HG02759 (cell line): ENCODE measurements around the gene PLP2.
"Not testable (repeated sequence)": the region's sequence is repeated elsewhere in the genome, so short reads cannot be mapped to it uniquely, and the experiment has no call there.

Experiments used
- ATAC-seq: cut with Tn5 transposase; IDR thresholded peaks from one replicate; pipeline ENCODE4 v1.9.1; 2021; ENCODE audit warnings: mild to moderate bottlenecking, moderate library complexity; ENCODE audit not compliant: unreplicated experiment

The PLP2 gene

DNA sequence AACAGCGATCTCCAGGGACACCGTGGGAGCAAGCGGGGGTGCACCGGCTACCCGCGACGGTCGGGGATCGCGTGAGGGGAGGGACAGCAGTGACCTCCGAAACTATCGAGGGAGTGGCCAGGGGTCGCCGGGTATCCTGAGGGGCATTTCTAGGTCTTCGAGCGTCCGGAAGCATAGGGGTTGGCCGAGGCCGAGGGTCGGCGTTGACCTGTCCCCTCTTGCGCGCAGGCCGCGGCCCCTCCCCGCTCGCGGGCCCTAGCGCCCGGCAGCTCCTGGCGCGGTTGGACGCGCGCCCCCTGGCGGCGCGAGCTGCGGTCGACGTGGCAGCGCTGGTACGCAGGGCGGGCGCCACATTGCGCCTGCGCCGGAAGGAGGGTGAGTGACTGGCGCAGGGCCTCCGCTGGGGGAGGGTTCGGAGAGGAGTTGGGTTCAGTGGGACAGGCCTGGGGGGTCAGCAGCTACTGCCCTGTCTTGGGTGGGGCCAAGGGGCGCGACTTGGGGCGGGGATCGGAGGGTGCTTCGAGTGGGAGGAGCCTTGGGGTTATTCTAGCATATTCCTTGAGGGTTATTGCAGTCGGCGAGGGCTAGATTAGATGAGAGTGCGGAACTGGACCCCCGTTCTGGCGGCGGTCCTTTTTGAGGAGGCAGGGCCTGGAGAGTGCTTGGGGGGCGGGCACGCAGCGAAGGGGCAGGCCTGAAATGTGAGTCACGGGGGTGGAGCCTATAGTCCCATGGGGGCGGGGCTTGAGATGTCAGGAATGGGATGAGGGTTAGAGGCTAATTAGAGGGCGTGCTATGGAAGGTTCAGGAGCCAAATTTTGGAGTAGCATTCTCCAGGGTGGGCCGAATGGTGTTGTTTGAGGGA, 7.9 kb upstream of the PLP2 start:
- ATAC-seq = peak; percentile 59

DNA sequence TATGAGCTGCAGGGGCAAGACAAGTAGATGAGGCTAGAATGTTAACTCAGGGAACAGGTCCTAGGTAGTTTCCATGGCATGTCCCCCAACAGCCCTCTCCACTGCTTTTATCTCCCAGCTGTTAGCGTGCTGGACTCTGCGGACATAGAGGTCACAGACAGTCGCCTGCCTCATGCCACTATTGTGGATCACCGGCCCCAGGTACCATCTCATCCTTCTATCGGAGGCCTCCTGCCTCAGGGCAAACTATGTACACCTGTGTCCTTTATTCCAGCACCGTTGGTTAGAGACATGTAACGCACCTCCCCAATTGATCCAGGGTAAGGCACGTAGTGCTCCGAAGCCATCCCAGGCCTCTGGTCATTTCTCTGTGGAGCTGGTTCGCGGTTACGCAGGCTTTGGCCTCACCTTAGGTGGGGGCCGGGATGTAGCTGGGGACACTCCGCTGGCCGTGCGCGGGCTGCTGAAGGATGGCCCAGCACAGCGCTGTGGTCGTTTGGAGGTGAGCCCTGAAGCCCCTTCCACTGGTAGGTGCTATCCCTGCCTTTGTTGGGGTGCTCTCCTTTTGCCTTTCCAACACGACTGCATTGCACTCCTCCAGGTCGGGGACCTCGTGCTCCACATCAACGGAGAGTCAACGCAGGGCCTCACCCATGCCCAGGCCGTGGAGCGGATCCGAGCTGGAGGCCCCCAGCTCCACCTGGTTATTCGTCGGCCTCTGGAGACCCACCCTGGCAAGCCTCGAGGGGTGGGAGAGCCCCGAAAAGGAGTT, 6.9 kb upstream of the PLP2 start:
- ATAC-seq = no peak

- ATAC-seq = peak; percentile 40
These were observed 5.5 kb upstream of the PLP2 start for GRCh38 chrX:49165901-49166881.

GRCh38 chrX:49166914-49167739, 4.6 kb upstream of the PLP2 start:
- peak; percentile 27 for ATAC-seq

- ATAC-seq = no peak
These were observed 4.0 kb upstream of the PLP2 start for GRCh38 chrX:49167740-49168108.

GRCh38 chrX:49172280-49172780, 632 bp downstream of the PLP2 start:
- ATAC-seq = peak; percentile 77

- ATAC-seq = not testable (repeated sequence)
These were observed 1.8 kb downstream of the PLP2 start for GRCh38 chrX:49173544-49173943.

- no peak for ATAC-seq
These were observed 3.0 kb downstream of the PLP2 start for GRCh38 chrX:49174723-49175122.

DNA sequence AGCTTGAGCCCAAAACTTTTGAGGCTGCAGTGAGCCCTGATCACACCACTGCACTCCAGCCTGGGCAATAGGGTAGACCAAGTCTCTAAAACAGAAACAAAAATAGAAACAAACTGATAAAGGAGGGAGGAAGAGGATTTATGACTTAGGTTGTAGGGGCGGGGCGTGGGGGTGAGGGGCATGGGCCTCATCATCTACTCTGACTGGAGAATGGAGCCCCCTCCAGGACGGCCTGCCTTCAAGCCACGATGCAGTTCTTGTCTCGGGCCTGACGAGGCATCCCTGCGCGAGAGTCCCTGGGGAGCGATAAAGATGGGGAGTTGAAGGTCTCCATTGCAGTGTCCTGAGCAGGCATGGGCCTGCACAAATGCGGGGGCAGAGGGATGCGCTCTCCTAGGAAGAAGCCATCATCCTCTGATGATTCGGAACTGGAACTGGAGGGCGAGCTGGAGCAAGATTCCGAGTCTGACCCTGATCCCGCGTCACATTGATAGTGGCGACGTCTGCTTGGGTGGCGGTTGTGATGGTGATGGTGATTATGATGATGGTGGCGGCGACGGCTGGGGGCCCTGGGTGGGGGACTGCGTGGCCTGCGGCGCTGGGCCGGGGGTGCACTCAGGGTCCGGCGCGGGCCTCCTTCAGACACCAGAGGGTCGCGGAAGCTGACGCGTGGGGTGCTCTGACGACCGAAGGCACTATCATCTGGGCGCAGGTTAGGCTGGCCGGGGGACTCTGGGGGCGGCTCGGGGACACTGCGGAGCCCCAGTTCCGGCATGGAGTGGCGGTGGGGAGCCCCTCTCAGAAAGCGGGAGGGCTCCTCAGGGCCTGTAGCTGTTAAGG, 4.0 kb downstream of the PLP2 start:
- ATAC-seq = no peak

DNA sequence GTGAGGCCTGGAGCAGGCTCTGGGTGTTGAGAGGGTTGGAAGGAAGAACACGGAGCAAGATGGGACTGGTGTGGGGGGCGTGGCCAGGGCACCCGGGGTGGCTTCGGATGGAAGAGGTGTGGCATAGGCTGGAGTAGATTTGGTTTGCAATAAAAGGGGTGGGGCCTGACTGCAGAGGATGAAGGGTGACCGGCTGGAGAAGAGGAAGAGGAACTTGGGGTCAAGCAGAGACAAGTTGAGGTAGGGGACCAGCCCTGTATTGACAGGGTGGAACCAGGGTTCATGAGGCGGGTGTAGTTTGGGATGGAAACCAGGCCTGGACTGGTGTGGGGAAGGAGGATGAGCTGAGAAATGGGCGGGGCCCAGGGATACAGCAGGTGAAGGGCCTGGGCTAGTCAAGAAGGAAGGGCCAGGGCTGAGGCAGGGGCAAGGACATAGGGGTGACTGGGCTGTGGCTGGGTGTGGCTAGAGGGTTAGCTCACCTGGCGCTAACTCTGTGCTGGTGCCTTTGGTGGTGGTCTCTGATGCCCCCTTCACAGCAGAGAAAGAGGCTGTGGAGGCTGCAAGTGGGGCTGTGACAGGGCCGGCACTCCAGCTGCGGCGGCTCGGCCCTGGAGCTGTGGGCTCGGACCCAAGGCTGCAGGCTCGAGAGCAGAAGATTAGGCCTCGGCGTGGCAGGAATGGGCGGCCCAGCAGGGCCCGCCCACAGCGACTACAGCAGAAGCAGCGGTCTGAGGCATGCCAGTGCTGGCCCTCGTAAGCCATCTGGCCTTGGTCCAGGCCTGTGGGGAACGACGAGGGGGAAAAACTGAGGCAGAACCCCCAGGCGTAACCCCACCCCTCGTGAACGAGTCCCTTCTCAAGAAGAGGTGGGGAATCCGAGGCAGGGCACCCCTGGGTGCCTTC, 5.0 kb downstream of the PLP2 start:
- no peak for ATAC-seq

DNA sequence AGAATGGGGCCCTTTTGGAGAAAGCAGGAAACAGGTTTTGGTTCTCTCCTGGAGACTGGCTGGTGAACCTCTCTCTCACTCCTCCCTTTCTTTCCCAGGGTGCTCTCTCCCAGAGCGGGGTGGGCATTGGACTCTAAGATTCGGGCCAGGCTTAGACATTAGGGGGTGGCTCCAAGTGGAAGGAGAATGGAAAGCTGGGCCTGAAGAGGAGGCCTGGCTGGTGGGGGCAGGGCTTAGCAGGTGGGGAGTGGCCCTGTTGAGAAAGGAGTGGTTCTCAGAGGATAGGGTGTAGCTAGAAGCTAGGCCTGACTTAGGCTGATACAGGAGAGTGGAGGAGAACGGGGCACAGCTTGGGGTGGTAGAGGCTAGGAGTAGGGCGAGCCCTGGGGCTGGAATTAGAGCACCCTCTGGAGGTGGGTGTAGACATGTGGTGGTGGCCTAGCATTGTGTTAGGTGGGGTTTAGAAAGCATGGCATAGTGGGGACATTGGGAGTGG, 5.7 kb downstream of the PLP2 start:
- ATAC-seq = no peak

GRCh38 chrX:49177873-49178480, 6.3 kb downstream of the PLP2 start:
- ATAC-seq = no peak

GRCh38 chrX:49178537-49178936, 6.8 kb downstream of the PLP2 start:
- ATAC-seq = no peak

- ATAC-seq = no peak
These were observed 7.7 kb downstream of the PLP2 start for GRCh38 chrX:49179358-49179757.

- no peak for ATAC-seq
These were observed 12.1 kb downstream of the PLP2 start for GRCh38 chrX:49183701-49184281.

- peak; percentile 38 for ATAC-seq
These were observed 12.9 kb downstream of the PLP2 start for GRCh38 chrX:49184294-49185281.
